ENCODE data around the gene S100A4.

Gene S100A4

DNA sequence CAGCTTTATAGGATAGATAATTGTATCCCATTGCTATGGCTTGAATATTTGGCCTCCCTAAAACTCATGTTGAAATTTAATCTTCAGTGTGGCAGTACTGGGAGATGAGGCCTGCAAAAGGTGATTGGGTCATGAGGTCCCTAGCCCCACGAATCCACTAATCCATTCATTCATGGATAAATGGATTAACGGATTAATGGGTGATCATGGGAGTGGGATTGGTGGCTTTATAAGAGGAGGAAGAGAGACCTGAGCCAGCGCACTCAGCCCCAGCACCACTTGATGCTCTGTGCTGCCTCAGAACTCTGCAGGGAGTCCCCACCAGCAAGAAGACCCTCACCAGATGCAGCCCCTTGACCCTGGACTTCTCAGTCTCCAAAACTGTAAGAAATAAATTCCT is 41.8 kb downstream of the S100A4 start:
- DNase-seq: no peak

DNA sequence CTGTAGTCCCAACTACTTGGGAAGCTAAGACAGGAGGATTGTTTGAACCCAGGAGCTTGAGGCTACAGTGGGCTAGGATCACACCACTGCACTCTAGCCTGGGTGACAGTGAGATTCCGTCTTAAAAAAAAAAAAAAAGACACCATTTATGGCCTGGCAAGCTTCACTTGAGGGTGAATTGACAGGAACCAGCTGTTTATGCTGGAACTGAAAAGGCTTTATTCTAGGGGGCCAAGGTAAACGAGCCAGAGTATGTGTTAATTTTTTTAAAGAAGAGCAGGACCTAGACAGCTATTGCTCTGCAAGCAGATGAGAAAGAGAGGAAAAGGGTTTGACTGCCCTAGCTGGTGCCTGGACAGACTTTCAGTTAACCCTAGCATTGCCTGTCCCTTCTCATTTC is 46.9 kb downstream of the S100A4 start:
- DNase-seq: no peak

DNA sequence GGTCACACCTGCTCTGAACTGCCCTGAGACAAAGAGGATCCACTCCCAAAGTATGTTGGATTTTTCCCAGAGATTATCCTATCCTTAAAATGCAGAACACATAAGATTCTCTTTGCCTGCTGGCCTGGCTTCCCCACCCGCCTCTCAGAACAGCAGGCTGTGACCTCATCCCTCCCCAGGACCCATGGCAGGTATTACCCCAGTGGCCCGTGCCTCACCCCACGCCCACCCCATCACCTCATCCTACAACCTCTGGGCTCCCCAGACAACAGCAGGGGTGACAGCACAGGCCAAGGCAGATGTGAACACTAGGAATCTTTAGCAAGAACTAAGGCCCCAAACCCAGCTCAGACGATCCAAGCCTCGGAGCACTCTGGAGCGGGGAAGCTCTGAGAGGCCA is 50.1 kb downstream of the S100A4 start:
- no peak for DNase-seq

DNA sequence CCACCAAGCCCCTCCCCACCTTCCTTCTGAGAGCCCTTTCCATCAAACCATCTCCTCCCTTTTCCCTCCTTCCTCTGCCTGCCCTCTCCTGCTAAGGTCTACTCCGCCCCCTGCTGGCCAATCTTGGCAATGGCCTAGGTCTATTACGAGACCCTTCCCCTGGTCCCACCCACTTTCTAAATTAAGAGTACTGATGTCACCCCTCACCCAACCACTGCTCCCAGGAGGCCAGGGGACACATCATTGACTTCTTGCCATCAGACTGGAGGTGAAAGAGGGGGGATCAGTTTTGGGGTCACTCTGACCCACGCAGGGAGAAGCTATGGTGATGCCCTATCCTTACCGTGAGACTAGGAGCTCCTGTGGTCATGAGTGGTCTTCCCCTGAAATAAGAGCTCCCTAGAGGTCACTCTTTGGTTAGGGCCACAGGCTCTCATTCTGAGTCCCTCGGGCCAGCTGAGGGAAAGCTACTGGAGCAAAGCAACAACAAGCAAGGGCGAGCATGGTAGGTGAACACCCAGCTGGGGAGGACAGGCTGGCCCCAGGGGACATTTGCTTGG is 50.5 kb downstream of the S100A4 start:
- peak; percentile 49 for DNase-seq

Data from central memory CD4-positive, alpha-beta T cell (primary cell).